Tibial nerve (tissue), 4 donors: ENCODE measurements around the gene KIF13A.

Experiments used
- CTCF ChIP-seq, 5 experiments: fragments of 200-600 bp in 3 of 5; fragments of 450-650 bp in 2 of 5; sonication (generic) in 3 of 5; IDR thresholded peaks; one replicate each; pipeline ENCODE4 v1.5.1; 2016 to 2019; ENCODE audit warnings: antibody characterized with exemption in 5 of 5, mild to moderate bottlenecking in 3 of 5, moderate library complexity in 2 of 5
- EP300 ChIP-seq, 2 donors: sonication (generic); formaldehyde crosslinking; IDR thresholded peaks; one replicate each; pipeline ENCODE4 v1.6.1; 2017; ENCODE audit warnings: antibody characterized with exemption in 2 of 2, mild to moderate bottlenecking in 1 of 2

- TF ChIP-seq CTCF (IDR thresholded peaks at IDR 0.05) (no peak), EP300 (IDR thresholded peaks at IDR 0.05) (no peak)
Observed at GRCh38 chr6:17836293-17836692, 151.1 kb downstream of the KIF13A start.
